Muscle layer of colon (tissue), 2 donors: Measurements from ENCODE around the gene ERH.
"Not testable (repeated sequence)": the region's sequence is repeated elsewhere in the genome, so short reads cannot be mapped to it uniquely, and the experiment has no call there.

ENCODE experiments used
- H3K27ac ChIP-seq: one replicate; pipeline ENCODE4 v1.7.0; 2013; ENCODE audit warnings: low read depth, mild to moderate bottlenecking, low read length, moderate library complexity
- H3K27me3 ChIP-seq, 2 donors: one replicate each; pipeline ENCODE4 v1.7.0; 2013; ENCODE audit warnings: low read length in 2 of 2, mild to moderate bottlenecking in 2 of 2; ENCODE audit not compliant: insufficient read depth in 2 of 2, control insufficient read depth in 1 of 2
- H3K36me3 ChIP-seq: one replicate; pipeline ENCODE4 v1.7.0; 2013; ENCODE audit warnings: mild to moderate bottlenecking, low read length; ENCODE audit not compliant: insufficient read depth
- H3K4me1 ChIP-seq: one replicate; pipeline ENCODE4 v1.7.0; 2013; ENCODE audit warnings: mild to moderate bottlenecking, low read length; ENCODE audit not compliant: insufficient read depth
- H3K4me3 ChIP-seq, 2 donors: one replicate each; pipeline ENCODE4 v1.7.0; 2013; ENCODE audit warnings: low read length in 2 of 2, low read depth in 1 of 2, mild to moderate bottlenecking in 1 of 2, moderate library complexity in 1 of 2
- H3K9ac ChIP-seq: one replicate; pipeline ENCODE4 v1.7.0; 2013; ENCODE audit warnings: low read length
- H3K9me3 ChIP-seq: one replicate; pipeline ENCODE4 v1.7.0; 2013; ENCODE audit warnings: mild to moderate bottlenecking, low read length
- donor health status: abdominal sarcoma.
- donor health status: Adenocarcinoma of cecum.

The ERH gene

GRCh38 chr14:69423279-69423678 is 25.2 kb upstream of the ERH start:
- H3K36me3 ChIP-seq: peaks cover 11% of the 10 kb centered on the region
- H3K4me3 ChIP-seq: no peak overlapping the region
- no peaks in the 10 kb centered on the region for H3K9me3 ChIP-seq
- H3K9ac ChIP-seq: no peak overlapping the region
- no peaks in the 10 kb centered on the region for H3K27me3 ChIP-seq
- no peak overlapping the region for H3K27ac ChIP-seq
- no peaks in the 10 kb centered on the region for H3K4me1 ChIP-seq

- not testable (repeated sequence) for H3K27ac ChIP-seq, H3K4me1 ChIP-seq, H3K4me3 ChIP-seq, H3K9ac ChIP-seq, H3K36me3 ChIP-seq, H3K27me3 ChIP-seq, H3K9me3 ChIP-seq
These were observed 18.0 kb upstream of the ERH start for GRCh38 chr14:69416087-69416486.

- H3K4me3 ChIP-seq: no peak overlapping the region
- H3K9me3 ChIP-seq: no peaks in the 10 kb centered on the region
- no peaks in the 10 kb centered on the region for H3K27me3 ChIP-seq
- no peaks in the 10 kb centered on the region for H3K36me3 ChIP-seq
- H3K9ac ChIP-seq: no peak overlapping the region
- H3K27ac ChIP-seq: no peak overlapping the region
- H3K4me1 ChIP-seq: no peaks in the 10 kb centered on the region
These were observed 15.4 kb upstream of the ERH start for GRCh38 chr14:69413483-69413882.

- no peaks in the 10 kb centered on the region for H3K4me1 ChIP-seq
- no peak overlapping the region for H3K27ac ChIP-seq
- H3K9ac ChIP-seq: no peak overlapping the region
- no peaks in the 10 kb centered on the region for H3K36me3 ChIP-seq
- H3K27me3 ChIP-seq: no peaks in the 10 kb centered on the region
- no peaks in the 10 kb centered on the region for H3K9me3 ChIP-seq
- no peak overlapping the region for H3K4me3 ChIP-seq
These were observed 10.3 kb upstream of the ERH start for GRCh38 chr14:69408331-69408960.

- peaks cover 9% of the 10 kb centered on the region for H3K4me1 ChIP-seq
- no peak overlapping the region for H3K9ac ChIP-seq
- no peak overlapping the region for H3K4me3 ChIP-seq
- H3K27ac ChIP-seq: no peak overlapping the region
- no peaks in the 10 kb centered on the region for H3K9me3 ChIP-seq
- H3K27me3 ChIP-seq: no peaks in the 10 kb centered on the region
- no peaks in the 10 kb centered on the region for H3K36me3 ChIP-seq
These were observed 7.7 kb upstream of the ERH start for GRCh38 chr14:69405762-69406161.

GRCh38 chr14:69404883-69405282 is 6.8 kb upstream of the ERH start:
- no peak overlapping the region for H3K27ac ChIP-seq
- H3K9ac ChIP-seq: no peak overlapping the region
- no peaks in the 10 kb centered on the region for H3K9me3 ChIP-seq
- no peaks in the 10 kb centered on the region for H3K27me3 ChIP-seq
- no peak overlapping the region for H3K4me3 ChIP-seq
- H3K4me1 ChIP-seq: peaks cover 18% of the 10 kb centered on the region
- no peaks in the 10 kb centered on the region for H3K36me3 ChIP-seq

GRCh38 chr14:69404478-69404877 is 6.4 kb upstream of the ERH start:
- no peak overlapping the region for H3K27ac ChIP-seq
- no peaks in the 10 kb centered on the region for H3K9me3 ChIP-seq
- no peaks in the 10 kb centered on the region for H3K36me3 ChIP-seq
- no peak overlapping the region for H3K4me3 ChIP-seq
- no peaks in the 10 kb centered on the region for H3K27me3 ChIP-seq
- peaks cover 22% of the 10 kb centered on the region for H3K4me1 ChIP-seq
- H3K9ac ChIP-seq: no peak overlapping the region

- Histone ChIP-seq H3K27ac (no peak overlapping the region), H3K9ac (no peak overlapping the region), H3K27me3 (no peaks in the 10 kb centered on the region), H3K4me1 (peaks cover 34% of the 10 kb centered on the region), H3K36me3 (no peaks in the 10 kb centered on the region), H3K4me3 (no peak overlapping the region), H3K9me3 (no peaks in the 10 kb centered on the region)
These were observed 3.7 kb upstream of the ERH start for GRCh38 chr14:69401841-69402240.

GRCh38 chr14:69400154-69400553 is 2.1 kb upstream of the ERH start:
- H3K4me3 ChIP-seq: peak overlapping the region in 1 of 2 donors; percentile 91
- H3K9ac ChIP-seq: no peak overlapping the region
- peaks cover 46% of the 10 kb centered on the region for H3K4me1 ChIP-seq
- peaks cover 11% of the 10 kb centered on the region for H3K36me3 ChIP-seq
- no peaks in the 10 kb centered on the region for H3K9me3 ChIP-seq
- H3K27ac ChIP-seq: no peak overlapping the region
- H3K27me3 ChIP-seq: no peaks in the 10 kb centered on the region

- peak overlapping the region; percentile 73 to 91 for H3K4me3 ChIP-seq
- no peaks in the 10 kb centered on the region for H3K9me3 ChIP-seq
- H3K27ac ChIP-seq: no peak overlapping the region
- H3K27me3 ChIP-seq: no peaks in the 10 kb centered on the region
- H3K36me3 ChIP-seq: peaks cover 15% of the 10 kb centered on the region
- H3K4me1 ChIP-seq: peaks cover 46% of the 10 kb centered on the region
- no peak overlapping the region for H3K9ac ChIP-seq
These were observed 1.7 kb upstream of the ERH start for GRCh38 chr14:69399750-69400149.

GRCh38 chr14:69398818-69399210 is 715 bp upstream of the ERH start:
- Histone ChIP-seq H3K9me3 (no peaks in the 10 kb centered on the region), H3K4me3 (peak overlapping the region; percentile 73 to 91), H3K36me3 (peaks cover 19% of the 10 kb centered on the region), H3K27me3 (no peaks in the 10 kb centered on the region), H3K4me1 (peaks cover 46% of the 10 kb centered on the region), H3K27ac (peak overlapping the region; percentile 89), H3K9ac (peak overlapping the region; percentile 80)

GRCh38 chr14:69395929-69396328 is 2.2 kb downstream of the ERH start:
- Histone ChIP-seq H3K27me3 (no peaks in the 10 kb centered on the region), H3K9me3 (no peaks in the 10 kb centered on the region), H3K27ac (no peak overlapping the region), H3K4me1 (peaks cover 44% of the 10 kb centered on the region), H3K36me3 (peaks cover 37% of the 10 kb centered on the region), H3K9ac (no peak overlapping the region), H3K4me3 (no peak overlapping the region)
